OCI-LY1 (cell line): ENCODE results near the gene ADARB2.

Experiments
- H2AFZ ChIP-seq: fragments of 200-600 bp; sonication (generic), shearing (Covaris generic); 2 replicates; pipeline ENCODE4 v1.6.0; 2014; ENCODE audit warnings: antibody characterized with exemption, mild to moderate bottlenecking, low read length
- H3F3A ChIP-seq: fragments of 200-600 bp; sonication (generic), shearing (Covaris generic); 2 replicates; pipeline ENCODE4 v1.6.0; 2014; ENCODE audit warnings: mild to moderate bottlenecking, antibody characterized with exemption, low read length, moderate library complexity; ENCODE audit not compliant: insufficient read depth
- H3K27ac ChIP-seq: fragments of 200-600 bp; sonication (generic); 2 replicates; pipeline ENCODE4 v1.5.1; 2014; ENCODE audit warnings: low read length, mixed run types, mild to moderate bottlenecking, low read depth; ENCODE audit not compliant: poor library complexity, severe bottlenecking
- H3K27me3 ChIP-seq: fragments of 200-600 bp; sonication (generic); 2 replicates; pipeline ENCODE4 v1.6.0; 2014; ENCODE audit warnings: antibody characterized with exemption, mild to moderate bottlenecking, low read length, moderate library complexity; ENCODE audit not compliant: insufficient read depth
- H3K36me3 ChIP-seq: fragments of 200-600 bp; sonication (generic); 2 replicates; pipeline ENCODE4 v1.6.1; 2014; ENCODE audit warnings: mild to moderate bottlenecking, antibody characterized with exemption, low read length, moderate library complexity, mixed read lengths; ENCODE audit not compliant: insufficient read depth
- H3K4me1 ChIP-seq: fragments of 200-600 bp; sonication (generic); 2 replicates; pipeline ENCODE4 v1.5.1; 2014; ENCODE audit warnings: mild to moderate bottlenecking, low read length, moderate library complexity; ENCODE audit not compliant: insufficient read depth, severe bottlenecking
- H3K4me2 ChIP-seq: fragments of 200-600 bp; sonication (generic), shearing (Covaris generic); 2 replicates; pipeline ENCODE4 v1.6.1; 2014; ENCODE audit warnings: low read length
- H3K4me3 ChIP-seq: fragments of 200-600 bp; sonication (generic); 2 replicates; pipeline ENCODE4 v1.5.1; 2014; ENCODE audit warnings: low read length, low read depth, mild to moderate bottlenecking, mixed read lengths; ENCODE audit not compliant: poor library complexity, severe bottlenecking
- H3K79me2 ChIP-seq: fragments of 200-600 bp; shearing (Covaris generic); 2 replicates; pipeline ENCODE4 v1.6.1; 2016; ENCODE audit warnings: mixed run types, low read length, mixed read lengths; ENCODE audit not compliant: insufficient read depth
- H3K9ac ChIP-seq: fragments of 200-600 bp; sonication (generic), shearing (Covaris generic); 2 replicates; pipeline ENCODE4 v1.6.1; 2014; ENCODE audit warnings: mild to moderate bottlenecking, low read length, mixed read lengths
- H3K9me2 ChIP-seq: fragments of 200-600 bp; sonication (generic), shearing (Covaris generic); 2 replicates; pipeline ENCODE4 v1.6.1; 2014; ENCODE audit warnings: low read depth, mild to moderate bottlenecking, low read length, mixed read lengths
- H3K9me3 ChIP-seq: fragments of 200-600 bp; shearing (Covaris generic); 2 replicates; pipeline ENCODE4 v1.6.1; 2014; ENCODE audit warnings: low read length, mixed read lengths
- H4K20me1 ChIP-seq: fragments of 200-600 bp; sonication (generic), shearing (Covaris generic); 2 replicates; pipeline ENCODE4 v1.6.0; 2016; ENCODE audit warnings: mild to moderate bottlenecking, low read length; ENCODE audit not compliant: insufficient read depth
- EZH2 ChIP-seq: fragments of 200-600 bp; sonication (generic), shearing (Covaris generic); IDR thresholded peaks from 2 replicates; pipeline ENCODE4 v1.8.0; 2017; ENCODE audit warnings: borderline replicate concordance, mixed run types, mild to moderate bottlenecking, antibody characterized with exemption, low read length, moderate library complexity, mixed read lengths
- TF ChIP-seq, protein P1 (sequence below): fragments of 200-600 bp; sonication (generic), shearing (Covaris generic); IDR thresholded peaks from 2 replicates; pipeline ENCODE4 v1.5.1; 2017; ENCODE audit warnings: mild to moderate bottlenecking, antibody characterized with exemption, low read length, moderate library complexity, mixed read lengths

ADARB2 gene

DNA sequence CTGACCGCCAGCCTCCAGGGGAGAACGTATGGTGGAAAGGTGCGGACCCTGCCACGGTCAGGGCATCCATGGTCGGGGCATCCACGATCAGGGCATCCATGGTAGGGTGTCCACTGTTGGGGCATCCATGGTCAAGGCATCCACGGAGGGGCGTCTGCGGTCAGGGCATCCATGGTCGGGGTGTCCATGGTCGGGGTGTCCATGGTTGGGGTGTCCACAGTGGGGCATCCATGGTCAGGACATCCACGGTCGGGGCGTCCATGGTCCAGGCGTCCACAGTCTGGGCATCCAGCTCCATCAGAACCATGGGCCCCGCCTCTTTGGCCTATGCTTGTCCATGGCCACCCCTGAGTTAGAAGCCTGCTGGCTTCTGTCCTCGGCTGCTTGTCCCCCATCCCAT is 148.1 kb downstream of the ADARB2 start:
- Histone ChIP-seq H3K4me2 (no peak overlapping the region), H3K27ac (no peak overlapping the region), H4K20me1 (no peaks in the 10 kb centered on the region), H3K9me2 (no peaks in the 10 kb centered on the region), H3K9me3 (peaks cover 15% of the 10 kb centered on the region), H3K9ac (no peak overlapping the region), H3K79me2 (no peaks in the 10 kb centered on the region), H3K27me3 (no peaks in the 10 kb centered on the region), H3K4me1 (peaks cover 6% of the 10 kb centered on the region), H2AFZ (no peak overlapping the region), H3F3A (no peaks in the 10 kb centered on the region), H3K36me3 (peaks cover 6% of the 10 kb centered on the region; the same call in 1 of the 2 replicates), H3K4me3 (no peak overlapping the region)
- TF ChIP-seq, protein P1, sequence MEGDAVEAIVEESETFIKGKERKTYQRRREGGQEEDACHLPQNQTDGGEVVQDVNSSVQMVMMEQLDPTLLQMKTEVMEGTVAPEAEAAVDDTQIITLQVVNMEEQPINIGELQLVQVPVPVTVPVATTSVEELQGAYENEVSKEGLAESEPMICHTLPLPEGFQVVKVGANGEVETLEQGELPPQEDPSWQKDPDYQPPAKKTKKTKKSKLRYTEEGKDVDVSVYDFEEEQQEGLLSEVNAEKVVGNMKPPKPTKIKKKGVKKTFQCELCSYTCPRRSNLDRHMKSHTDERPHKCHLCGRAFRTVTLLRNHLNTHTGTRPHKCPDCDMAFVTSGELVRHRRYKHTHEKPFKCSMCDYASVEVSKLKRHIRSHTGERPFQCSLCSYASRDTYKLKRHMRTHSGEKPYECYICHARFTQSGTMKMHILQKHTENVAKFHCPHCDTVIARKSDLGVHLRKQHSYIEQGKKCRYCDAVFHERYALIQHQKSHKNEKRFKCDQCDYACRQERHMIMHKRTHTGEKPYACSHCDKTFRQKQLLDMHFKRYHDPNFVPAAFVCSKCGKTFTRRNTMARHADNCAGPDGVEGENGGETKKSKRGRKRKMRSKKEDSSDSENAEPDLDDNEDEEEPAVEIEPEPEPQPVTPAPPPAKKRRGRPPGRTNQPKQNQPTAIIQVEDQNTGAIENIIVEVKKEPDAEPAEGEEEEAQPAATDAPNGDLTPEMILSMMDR = no peak
- TF ChIP-seq EZH2 = no peak

DNA sequence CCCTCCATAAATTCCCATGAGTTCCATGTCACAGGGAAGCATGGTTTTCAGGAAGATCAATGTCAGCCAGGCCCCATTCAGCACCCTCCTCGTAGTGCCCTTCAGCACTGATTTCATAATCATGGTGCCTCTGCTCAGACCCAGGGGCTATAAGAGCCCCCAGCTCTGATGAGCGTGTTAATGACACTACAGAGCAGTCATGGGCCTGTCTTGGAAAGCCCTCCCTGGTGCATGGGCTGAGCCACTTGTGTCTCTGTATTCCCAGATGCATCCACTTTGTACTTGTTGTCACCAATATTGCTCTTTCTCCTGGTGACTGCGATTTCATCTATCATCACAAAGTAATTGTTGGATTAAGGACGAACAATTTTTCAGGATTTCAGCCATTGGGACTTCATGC is 154.6 kb downstream of the ADARB2 start:
- Histone ChIP-seq H3K36me3 (peaks cover 6% of the 10 kb centered on the region; the same call in 1 of the 2 replicates), H3K27me3 (no peaks in the 10 kb centered on the region), H3K79me2 (no peaks in the 10 kb centered on the region), H3F3A (no peaks in the 10 kb centered on the region), H2AFZ (no peak overlapping the region), H3K27ac (no peak overlapping the region), H3K4me2 (no peak overlapping the region), H3K9me2 (no peaks in the 10 kb centered on the region), H3K9ac (no peak overlapping the region), H3K4me3 (no peak overlapping the region), H3K9me3 (peaks cover 8% of the 10 kb centered on the region), H4K20me1 (no peaks in the 10 kb centered on the region), H3K4me1 (peaks cover 49% of the 10 kb centered on the region)
- no peak for TF ChIP-seq EZH2
- TF ChIP-seq, protein P1 = no peak

DNA sequence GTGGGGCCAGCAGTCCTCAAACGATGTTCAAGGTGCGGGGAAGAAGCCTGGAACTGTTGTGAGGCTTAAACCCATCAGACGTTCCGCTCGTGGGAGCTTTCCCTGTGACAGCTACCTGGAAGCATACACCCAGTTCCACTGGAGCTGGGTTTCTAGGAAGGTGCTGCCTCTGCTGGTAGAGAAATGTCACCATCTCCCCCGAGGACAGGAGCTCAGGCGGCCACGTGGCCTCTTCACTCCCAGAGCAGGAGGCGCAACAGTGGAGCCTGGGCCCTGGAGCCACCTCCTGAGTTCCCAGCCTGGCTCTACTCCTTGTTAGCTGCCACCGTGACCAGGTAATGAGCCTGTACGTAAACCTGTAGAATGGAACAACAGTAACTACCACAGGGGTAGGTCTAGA is 156.1 kb downstream of the ADARB2 start:
- peaks cover 61% of the 10 kb centered on the region for H3K4me1 ChIP-seq
- no peaks in the 10 kb centered on the region; the same call in 1 of the 2 replicates for H3K36me3 ChIP-seq
- no peaks in the 10 kb centered on the region for H4K20me1 ChIP-seq
- 0 out of 2 replicates have a peak, but pooled peaks cover 4% of the 10 kb centered on the region for H3F3A ChIP-seq
- H3K27me3 ChIP-seq = no peaks in the 10 kb centered on the region
- H3K9me3 ChIP-seq = no peaks in the 10 kb centered on the region
- peak overlapping the region; percentile 38 for H3K27ac ChIP-seq
- no peaks in the 10 kb centered on the region for H3K9me2 ChIP-seq
- H3K4me2 ChIP-seq = no peak overlapping the region; the same call in 1 of the 2 replicates
- no peaks in the 10 kb centered on the region for H3K79me2 ChIP-seq
- no peak overlapping the region; the same call in 1 of the 2 replicates for H3K9ac ChIP-seq
- no peak overlapping the region for H3K4me3 ChIP-seq
- H2AFZ ChIP-seq = no peak overlapping the region
- no peak for TF ChIP-seq EZH2
- TF ChIP-seq, protein P1 = peak; percentile 33; the same call in 1 of the 2 replicates
